Upper lobe of left lung (tissue), 4 donors: Measurements from ENCODE around the gene RABEP2.

Experiments
- POLR2A ChIP-seq, 4 donors: fragments of 450-650 bp; IDR thresholded peaks; one replicate each; pipeline ENCODE4 v1.5.1; 2016 to 2017; ENCODE audit warnings: antibody characterized with exemption in 4 of 4, mild to moderate bottlenecking in 2 of 4
- POLR2AphosphoS5 ChIP-seq, 2 donors: sonication (generic); formaldehyde crosslinking; IDR thresholded peaks; one replicate each; pipeline ENCODE4 v1.5.1; 2017; ENCODE audit warnings: antibody characterized with exemption in 2 of 2
- TF ChIP-seq, protein P1 (sequence below), 6 experiments: fragments of 450-650 bp in 4 of 6; fragments of 200-600 bp in 2 of 6; sonication (generic) in 2 of 6; IDR thresholded peaks; one replicate each; pipeline ENCODE4 v1.5.1; 2016 to 2019; ENCODE audit warnings: antibody characterized with exemption in 6 of 6

DNA sequence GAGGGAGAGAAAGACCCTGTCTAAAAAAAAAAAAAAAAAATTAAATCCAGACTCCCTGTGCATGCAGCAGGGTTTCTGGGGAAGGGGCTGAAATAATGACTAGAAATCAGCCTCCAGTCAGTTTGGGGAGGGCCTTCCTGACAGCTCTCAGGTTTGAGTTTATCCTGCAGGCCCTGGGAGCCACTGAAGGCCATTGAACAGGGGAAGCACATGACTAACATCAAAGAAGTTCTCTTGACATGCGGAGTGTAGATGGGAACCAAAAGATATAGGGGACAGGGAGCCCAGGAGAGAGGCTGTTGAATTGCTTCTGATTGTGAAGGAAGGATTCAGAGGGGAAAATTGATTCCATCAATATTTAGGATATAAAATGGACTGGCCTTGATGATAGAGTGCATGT lies 2.8 kb upstream of the RABEP2 start:
- TF ChIP-seq POLR2AphosphoS5 (IDR thresholded peaks at IDR 0.05), result no peak
- TF ChIP-seq, protein P1, sequence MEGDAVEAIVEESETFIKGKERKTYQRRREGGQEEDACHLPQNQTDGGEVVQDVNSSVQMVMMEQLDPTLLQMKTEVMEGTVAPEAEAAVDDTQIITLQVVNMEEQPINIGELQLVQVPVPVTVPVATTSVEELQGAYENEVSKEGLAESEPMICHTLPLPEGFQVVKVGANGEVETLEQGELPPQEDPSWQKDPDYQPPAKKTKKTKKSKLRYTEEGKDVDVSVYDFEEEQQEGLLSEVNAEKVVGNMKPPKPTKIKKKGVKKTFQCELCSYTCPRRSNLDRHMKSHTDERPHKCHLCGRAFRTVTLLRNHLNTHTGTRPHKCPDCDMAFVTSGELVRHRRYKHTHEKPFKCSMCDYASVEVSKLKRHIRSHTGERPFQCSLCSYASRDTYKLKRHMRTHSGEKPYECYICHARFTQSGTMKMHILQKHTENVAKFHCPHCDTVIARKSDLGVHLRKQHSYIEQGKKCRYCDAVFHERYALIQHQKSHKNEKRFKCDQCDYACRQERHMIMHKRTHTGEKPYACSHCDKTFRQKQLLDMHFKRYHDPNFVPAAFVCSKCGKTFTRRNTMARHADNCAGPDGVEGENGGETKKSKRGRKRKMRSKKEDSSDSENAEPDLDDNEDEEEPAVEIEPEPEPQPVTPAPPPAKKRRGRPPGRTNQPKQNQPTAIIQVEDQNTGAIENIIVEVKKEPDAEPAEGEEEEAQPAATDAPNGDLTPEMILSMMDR (IDR thresholded peaks at IDR 0.05), result no peak
- TF ChIP-seq POLR2A (IDR thresholded peaks at IDR 0.05), result no peak
